ENCODE data around the gene C10orf143.

C10orf143 gene

DNA sequence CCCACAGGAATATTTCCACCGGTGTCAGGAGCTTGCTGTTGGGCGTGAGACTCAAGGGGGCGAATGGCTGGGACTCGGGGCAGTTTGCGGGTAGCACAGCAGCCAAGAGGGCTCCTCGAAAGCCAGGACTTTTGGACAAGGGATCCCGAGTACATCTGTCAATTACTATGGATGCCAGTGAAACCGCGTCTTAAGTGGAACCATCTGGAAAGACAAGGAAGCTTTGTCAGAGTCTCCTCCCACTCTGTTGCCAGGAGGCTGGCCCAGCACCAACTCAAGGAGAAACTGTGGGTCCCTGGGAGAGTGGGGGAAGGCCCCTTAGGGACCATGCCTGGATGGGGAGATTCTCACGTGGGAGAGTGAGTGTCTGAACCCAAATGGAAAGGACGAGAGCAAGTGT, 57.1 kb downstream of the C10orf143 start:
- Histone ChIP-seq H3K36me3 (ENCODE audit: control insufficient read depth, insufficient read depth, low read length) (no peaks in the 10 kb centered on the region), H3K4me3 (ENCODE audit: extremely low read depth, insufficient read depth, low read length, poor library complexity, severe bottlenecking) (no peak overlapping the region), H3K27ac (ENCODE audit: low read depth, low read length, severe bottlenecking) (no peak overlapping the region), H3K9me3 (ENCODE audit: control insufficient read depth, low read length) (peaks cover 10% of the 10 kb centered on the region), H3K4me1 (ENCODE audit: control insufficient read depth, insufficient read depth, low read length, poor library complexity, severe bottlenecking) (no peaks in the 10 kb centered on the region)
- WGBS, 2 experiments (ENCODE audit: insufficient coverage in 2 of 2) = 83 to 87% methylated on average over 11 of the region's 11 CpGs

DNA sequence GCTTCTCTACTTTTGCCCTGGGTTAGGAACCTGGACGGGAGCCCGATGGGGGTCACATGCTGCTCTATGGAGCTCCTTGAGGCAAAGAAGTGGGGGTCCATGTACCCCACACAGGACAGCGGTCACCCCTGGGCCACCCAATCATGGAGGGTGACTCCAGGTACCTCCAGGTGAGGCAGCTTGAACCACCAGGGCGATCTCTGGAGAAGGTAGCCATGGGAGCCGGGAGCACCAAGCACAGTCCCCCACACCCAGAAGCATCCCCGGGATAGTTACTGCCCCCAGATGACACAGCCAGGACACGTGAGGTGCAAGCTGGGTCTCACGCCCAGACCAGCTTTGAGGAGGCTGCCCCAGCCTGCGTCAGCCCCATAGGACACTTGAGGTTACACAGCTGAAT, 58.4 kb downstream of the C10orf143 start:
- H3K9me3 ChIP-seq (ENCODE audit: control insufficient read depth, low read length) = peaks cover 10% of the 10 kb centered on the region
- no peak overlapping the region for H3K27ac ChIP-seq (ENCODE audit: low read depth, low read length, severe bottlenecking)
- H3K4me3 ChIP-seq (ENCODE audit: extremely low read depth, insufficient read depth, low read length, poor library complexity, severe bottlenecking) = no peak overlapping the region
- no peaks in the 10 kb centered on the region for H3K36me3 ChIP-seq (ENCODE audit: control insufficient read depth, insufficient read depth, low read length)
- no peaks in the 10 kb centered on the region for H3K4me1 ChIP-seq (ENCODE audit: control insufficient read depth, insufficient read depth, low read length, poor library complexity, severe bottlenecking)
- 89 to 99% methylated on average over 8 to 9 of the region's 9 CpGs for WGBS, 2 experiments (ENCODE audit: insufficient coverage in 2 of 2)

DNA sequence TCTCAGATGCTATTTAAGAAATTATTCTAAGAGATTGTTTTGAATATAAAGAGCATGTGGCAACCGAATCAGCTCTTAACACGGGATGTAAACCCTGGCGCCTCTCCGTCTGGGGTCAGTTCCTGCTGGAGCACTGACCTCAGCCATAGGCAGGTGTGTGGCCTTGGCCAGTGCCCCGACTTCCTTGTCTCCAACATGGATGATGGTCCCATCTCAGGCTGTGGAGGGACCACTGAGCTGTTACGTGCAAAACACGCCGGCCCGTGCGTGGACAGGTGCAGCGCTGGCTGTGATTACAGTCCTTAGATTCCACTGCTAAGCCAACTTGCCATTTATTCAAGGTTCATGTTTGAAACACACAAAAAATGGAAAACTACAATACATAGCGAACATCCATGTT, 59.9 kb downstream of the C10orf143 start:
- no peak overlapping the region for H3K27ac ChIP-seq (ENCODE audit: low read depth, low read length, severe bottlenecking)
- no peaks in the 10 kb centered on the region for H3K36me3 ChIP-seq (ENCODE audit: control insufficient read depth, insufficient read depth, low read length)
- H3K9me3 ChIP-seq (ENCODE audit: control insufficient read depth, low read length) = peaks cover 10% of the 10 kb centered on the region
- H3K4me1 ChIP-seq (ENCODE audit: control insufficient read depth, insufficient read depth, low read length, poor library complexity, severe bottlenecking) = no peaks in the 10 kb centered on the region
- H3K4me3 ChIP-seq (ENCODE audit: extremely low read depth, insufficient read depth, low read length, poor library complexity, severe bottlenecking) = no peak overlapping the region
- 92 to 95% methylated on average over 11 to 12 of the region's 12 CpGs for WGBS, 2 experiments (ENCODE audit: insufficient coverage in 2 of 2)

GRCh38 chr10:130049987-130050386, 60.6 kb downstream of the C10orf143 start:
- Histone ChIP-seq H3K27ac (ENCODE audit: low read depth, low read length, severe bottlenecking) (no peak overlapping the region), H3K9me3 (ENCODE audit: control insufficient read depth, low read length) (peaks cover 9% of the 10 kb centered on the region), H3K36me3 (ENCODE audit: control insufficient read depth, insufficient read depth, low read length) (no peaks in the 10 kb centered on the region), H3K4me1 (ENCODE audit: control insufficient read depth, insufficient read depth, low read length, poor library complexity, severe bottlenecking) (no peaks in the 10 kb centered on the region), H3K4me3 (ENCODE audit: extremely low read depth, insufficient read depth, low read length, poor library complexity, severe bottlenecking) (no peak overlapping the region)
- WGBS, 2 experiments (ENCODE audit: insufficient coverage in 2 of 2) = 86 to 88% methylated on average over 9 to 12 of the region's 12 CpGs

DNA sequence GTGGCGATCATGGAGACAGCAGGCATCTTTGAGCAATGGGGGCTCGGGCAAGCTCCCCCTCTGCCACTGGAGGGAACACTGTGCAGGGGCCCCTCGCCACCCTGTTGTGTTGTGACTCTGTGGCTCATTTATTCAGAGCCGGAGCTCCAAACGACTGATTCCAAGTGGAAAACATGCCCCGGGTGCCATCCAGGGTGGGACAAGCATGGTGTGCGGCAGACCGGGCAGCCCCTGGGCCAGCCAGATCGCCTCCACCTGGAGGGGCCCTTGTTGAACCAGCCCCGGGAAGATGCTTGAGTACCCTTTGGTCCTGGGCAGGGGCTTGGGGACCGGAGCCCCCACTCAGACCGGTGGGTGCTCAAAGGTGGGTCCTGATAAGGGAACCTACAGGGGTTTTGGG, 61.4 kb downstream of the C10orf143 start:
- no peak overlapping the region for H3K27ac ChIP-seq (ENCODE audit: low read depth, low read length, severe bottlenecking)
- no peak overlapping the region for H3K4me3 ChIP-seq (ENCODE audit: extremely low read depth, insufficient read depth, low read length, poor library complexity, severe bottlenecking)
- H3K36me3 ChIP-seq (ENCODE audit: control insufficient read depth, insufficient read depth, low read length) = no peaks in the 10 kb centered on the region
- H3K9me3 ChIP-seq (ENCODE audit: control insufficient read depth, low read length) = peaks cover 2% of the 10 kb centered on the region
- no peaks in the 10 kb centered on the region for H3K4me1 ChIP-seq (ENCODE audit: control insufficient read depth, insufficient read depth, low read length, poor library complexity, severe bottlenecking)
- 94 to 96% methylated on average over 12 of the region's 12 CpGs for WGBS, 2 experiments (ENCODE audit: insufficient coverage in 2 of 2)

GRCh38 chr10:130048081-130048480, 62.5 kb downstream of the C10orf143 start:
- Histone ChIP-seq H3K4me3 (ENCODE audit: extremely low read depth, insufficient read depth, low read length, poor library complexity, severe bottlenecking) (no peak overlapping the region), H3K27ac (ENCODE audit: low read depth, low read length, severe bottlenecking) (no peak overlapping the region), H3K9me3 (ENCODE audit: control insufficient read depth, low read length) (no peaks in the 10 kb centered on the region), H3K4me1 (ENCODE audit: control insufficient read depth, insufficient read depth, low read length, poor library complexity, severe bottlenecking) (no peaks in the 10 kb centered on the region), H3K36me3 (ENCODE audit: control insufficient read depth, insufficient read depth, low read length) (no peaks in the 10 kb centered on the region)
- 78 to 83% methylated on average over 1 to 2 of the region's 3 CpGs for WGBS, 2 experiments (ENCODE audit: insufficient coverage in 2 of 2)

GRCh38 chr10:130047336-130047735, 63.3 kb downstream of the C10orf143 start:
- WGBS, 2 experiments (ENCODE audit: insufficient coverage in 2 of 2) = 84 to 96% methylated on average over 8 to 10 of the region's 10 CpGs
- no peaks in the 10 kb centered on the region for H3K9me3 ChIP-seq (ENCODE audit: control insufficient read depth, low read length)

DNA sequence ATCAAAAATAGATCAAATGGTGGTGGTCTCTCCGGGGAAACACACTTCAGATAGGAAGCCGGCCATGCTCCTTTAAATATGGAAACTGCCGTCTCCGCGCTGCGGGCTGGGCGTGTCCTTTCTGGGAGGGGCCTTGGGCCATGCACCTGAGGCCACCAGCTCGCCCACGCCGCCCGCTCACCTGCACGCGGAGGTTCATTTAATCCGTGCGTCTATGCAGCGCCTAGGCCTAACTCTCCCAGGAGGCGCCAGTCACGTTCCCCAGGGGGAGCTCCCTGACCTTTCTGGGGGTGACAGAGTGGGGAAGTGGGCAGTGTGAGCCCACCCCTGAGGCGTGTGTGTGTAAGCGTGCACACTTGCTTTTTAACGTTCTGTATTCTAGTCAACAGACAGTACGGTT, 64.0 kb downstream of the C10orf143 start:
- no peaks in the 10 kb centered on the region for H3K36me3 ChIP-seq (ENCODE audit: control insufficient read depth, insufficient read depth, low read length)

More at GRCh38 chr10:130047336-130047735, 63.3 kb downstream of the C10orf143 start:
- Histone ChIP-seq H3K4me3 (ENCODE audit: extremely low read depth, insufficient read depth, low read length, poor library complexity, severe bottlenecking) (no peak overlapping the region), H3K27ac (ENCODE audit: low read depth, low read length, severe bottlenecking) (no peak overlapping the region), H3K36me3 (ENCODE audit: control insufficient read depth, insufficient read depth, low read length) (no peaks in the 10 kb centered on the region), H3K4me1 (ENCODE audit: control insufficient read depth, insufficient read depth, low read length, poor library complexity, severe bottlenecking) (no peaks in the 10 kb centered on the region)

DNA sequence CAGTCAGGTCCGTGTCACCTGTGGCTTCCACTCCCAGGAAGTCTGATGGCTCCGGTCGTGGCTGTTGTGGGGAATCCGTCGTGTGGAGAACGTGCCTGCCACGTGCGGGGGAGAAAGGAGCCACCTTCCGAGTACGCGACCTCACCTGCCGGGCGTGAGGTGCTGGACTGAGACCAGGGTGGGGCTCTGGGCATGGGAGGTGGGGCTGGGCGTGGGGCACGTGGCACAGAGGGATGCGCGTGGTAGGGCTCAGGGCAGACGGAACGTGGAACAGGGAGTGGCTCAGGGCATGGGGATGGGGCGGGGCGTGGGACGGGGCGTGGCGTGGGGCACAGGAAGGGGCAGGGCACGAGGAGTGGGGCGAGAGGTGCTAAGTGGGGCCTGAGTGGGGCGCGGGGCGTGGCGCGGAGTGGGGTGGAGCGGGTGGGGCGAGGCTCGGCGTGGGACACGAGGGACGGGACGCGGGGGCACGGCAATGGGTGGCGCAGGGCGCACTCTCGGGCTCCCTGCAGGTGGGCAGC, 64.8 kb downstream of the C10orf143 start:
- H3K27ac ChIP-seq (ENCODE audit: low read depth, low read length, severe bottlenecking) = no peak overlapping the region
- WGBS, 2 experiments (ENCODE audit: insufficient coverage in 2 of 2) = 97 to 98% methylated on average over 41 to 43 of the region's 43 CpGs
- no peaks in the 10 kb centered on the region for H3K36me3 ChIP-seq (ENCODE audit: control insufficient read depth, insufficient read depth, low read length)
- no peaks in the 10 kb centered on the region for H3K4me1 ChIP-seq (ENCODE audit: control insufficient read depth, insufficient read depth, low read length, poor library complexity, severe bottlenecking)
- no peaks in the 10 kb centered on the region for H3K9me3 ChIP-seq (ENCODE audit: control insufficient read depth, low read length)
- no peak overlapping the region for H3K4me3 ChIP-seq (ENCODE audit: extremely low read depth, insufficient read depth, low read length, poor library complexity, severe bottlenecking)

More for the DNA sequence above, 64.0 kb downstream of the C10orf143 start:
- H3K9me3 ChIP-seq (ENCODE audit: control insufficient read depth, low read length) = no peaks in the 10 kb centered on the region
- H3K4me1 ChIP-seq (ENCODE audit: control insufficient read depth, insufficient read depth, low read length, poor library complexity, severe bottlenecking) = no peaks in the 10 kb centered on the region
- no peak overlapping the region for H3K4me3 ChIP-seq (ENCODE audit: extremely low read depth, insufficient read depth, low read length, poor library complexity, severe bottlenecking)
- 91 to 92% methylated on average over 22 of the region's 22 CpGs for WGBS, 2 experiments (ENCODE audit: insufficient coverage in 2 of 2)
- H3K27ac ChIP-seq (ENCODE audit: low read depth, low read length, severe bottlenecking) = no peak overlapping the region

- Histone ChIP-seq H3K4me3 (ENCODE audit: extremely low read depth, insufficient read depth, low read length, poor library complexity, severe bottlenecking) (no peak overlapping the region), H3K4me1 (ENCODE audit: control insufficient read depth, insufficient read depth, low read length, poor library complexity, severe bottlenecking) (no peaks in the 10 kb centered on the region), H3K9me3 (ENCODE audit: control insufficient read depth, low read length) (no peaks in the 10 kb centered on the region), H3K36me3 (ENCODE audit: control insufficient read depth, insufficient read depth, low read length) (no peaks in the 10 kb centered on the region), H3K27ac (ENCODE audit: low read depth, low read length, severe bottlenecking) (no peak overlapping the region)
- WGBS, 2 experiments (ENCODE audit: insufficient coverage in 2 of 2) = 80 to 81% methylated on average over 22 to 30 of the region's 30 CpGs
These were observed 65.5 kb downstream of the C10orf143 start for GRCh38 chr10:130045091-130045652.

Measured in mesodermal cell (in vitro differentiated cells).